Left cardiac atrium (tissue), 4 donors: ENCODE data around the gene PDE1C. TPM values are rescaled to one million over a fixed set of nuclear protein-coding genes. Genes with fewer than 3 reads are reported as not detected.

Experiments
- ATAC-seq, 2 donors: fragments of 200-7000 bp; cut with Tn5 transposase; one replicate each; pipeline ENCODE4 v1.9.1; 2020; ENCODE audit warnings: mild to moderate bottlenecking in 2 of 2, moderate library complexity in 2 of 2
- DNase-seq: peaks from one replicate; pipeline ENCODE4 v3.0.0-alpha.2; 2020
- intact Hi-C, 2 donors: fragments of 100-400 bp; cut with DNase I; formaldehyde crosslinking; loops; one replicate each; pipeline versions ENCODE4 v1.14.1 to v1.15.1; 2022 to 2023
- total RNA-seq, 2 donors: library from RNA; stranded (reverse); fragmentation: NEBNext Ultra II Directional; extraction: Animal tissue kit (Norgen Biotek cat#: 25700); gene quantifications; one replicate each; pipeline ENCODE4 v1.2.1, GENCODE V29; 2021
- donor health status: DM: no; HTN: yes; CAD: no.
- donor health status: DM: no; HTN: yes; CAD: no; lungs with severe emphysema.
- donor health status: DM: yes; HTN: yes; CAD: no.
- donor health status: Dilated cardiomyopathy.

Gene PDE1C
- total RNA-seq, 2 donors from 2014 or later = 44.2 to 50.8 TPM

GRCh38 chr7:31883761-31884164 lies 186.4 kb downstream of the PDE1C start:
- ATAC-seq (peak; percentile 51 to 65), DNase-seq (no peak)
- intact Hi-C loops = loop anchor here in 1 of 2 donors (10.0 kb wide), 1 partner anchor 161 kb away; no protein-coding TSS in a partner anchor

GRCh38 chr7:31882187-31882586 lies 188.0 kb downstream of the PDE1C start:
- ATAC-seq (peak; percentile 96), DNase-seq (peak; percentile 71)
- intact Hi-C loops = loop anchor here in 1 of 2 donors (10.0 kb wide), 1 partner anchor 163 kb away; no protein-coding TSS in a partner anchor

GRCh38 chr7:31878875-31879274 lies 191.3 kb downstream of the PDE1C start:
- intact Hi-C loops = loop anchor here in 1 of 2 donors (10.0 kb wide), 1 partner anchor 286 kb away; no protein-coding TSS in a partner anchor

GRCh38 chr7:31875424-31875823 lies 194.8 kb downstream of the PDE1C start:
- ATAC-seq (peak; percentile 53 to 67), DNase-seq (no peak)
- intact Hi-C loops = loop anchor here in 1 of 2 donors (10.0 kb wide), 1 partner anchor 289 kb away; no protein-coding TSS in a partner anchor

More at GRCh38 chr7:31878875-31879274, 191.3 kb downstream of the PDE1C start:
- DNase-seq = no peak
- ATAC-seq = no peak

- ATAC-seq (no peak), DNase-seq (no peak)
- intact Hi-C loops = loop anchor here in 1 of 2 donors (10.0 kb wide), 1 partner anchor 290 kb away; no protein-coding TSS in a partner anchor
These were observed 195.4 kb downstream of the PDE1C start for GRCh38 chr7:31874631-31875386.

GRCh38 chr7:31873816-31874597 lies 196.2 kb downstream of the PDE1C start:
- ATAC-seq = no peak
- DNase-seq = no peak
- intact Hi-C loops = loop anchor here in 1 of 2 donors (10.0 kb wide), 1 partner anchor 291 kb away; no protein-coding TSS in a partner anchor

- intact Hi-C loops = loop anchor here in 1 of 2 donors (10.0 kb wide), 1 partner anchor 292 kb away; no protein-coding TSS in a partner anchor
- ATAC-seq = no peak
- DNase-seq = no peak
These were observed 197.4 kb downstream of the PDE1C start for GRCh38 chr7:31872545-31873370.

GRCh38 chr7:31864646-31865045 lies 205.6 kb downstream of the PDE1C start:
- no peak for DNase-seq
- intact Hi-C loops = no loop called here
- ATAC-seq = no peak

- ATAC-seq (no peak), DNase-seq (no peak)
These were observed 209.3 kb downstream of the PDE1C start for GRCh38 chr7:31860925-31861324.

GRCh38 chr7:31858055-31858454 lies 212.2 kb downstream of the PDE1C start:
- DNase-seq = no peak
- intact Hi-C loops = no loop called here
- ATAC-seq = no peak

More at GRCh38 chr7:31860925-31861324, 209.3 kb downstream of the PDE1C start:
- intact Hi-C loops = no loop called here

GRCh38 chr7:31857172-31857571 lies 213.0 kb downstream of the PDE1C start:
- intact Hi-C loops = no loop called here
- DNase-seq (no peak), ATAC-seq (peak in 1 of 2 donors; percentile 51)

- ATAC-seq (no peak), DNase-seq (no peak)
- intact Hi-C loops = no loop called here
These were observed 213.9 kb downstream of the PDE1C start for GRCh38 chr7:31856337-31856736.

- intact Hi-C loops = no loop called here
- no peak for ATAC-seq
- no peak for DNase-seq
These were observed 214.7 kb downstream of the PDE1C start for GRCh38 chr7:31855530-31855929.

GRCh38 chr7:31853380-31853779 lies 216.8 kb downstream of the PDE1C start:
- intact Hi-C loops = no loop called here
- ATAC-seq (no peak), DNase-seq (no peak)

GRCh38 chr7:31852462-31852861 lies 217.7 kb downstream of the PDE1C start:
- intact Hi-C loops = no loop called here
- no peak for DNase-seq

GRCh38 chr7:31851119-31851518 lies 219.1 kb downstream of the PDE1C start:
- DNase-seq = no peak
- intact Hi-C loops = no loop called here
- ATAC-seq = no peak

More at GRCh38 chr7:31852462-31852861, 217.7 kb downstream of the PDE1C start:
- ATAC-seq = no peak

GRCh38 chr7:31850601-31851000 lies 219.6 kb downstream of the PDE1C start:
- DNase-seq (no peak), ATAC-seq (no peak)
- intact Hi-C loops = no loop called here

- intact Hi-C loops = no loop called here
- no peak for ATAC-seq
- no peak for DNase-seq
These were observed 220.1 kb downstream of the PDE1C start for GRCh38 chr7:31850066-31850465.

GRCh38 chr7:31835471-31835870 lies 234.7 kb downstream of the PDE1C start:
- no peak for ATAC-seq
- no peak for DNase-seq
- intact Hi-C loops = no loop called here
